Lung (tissue), 12 donors: ENCODE results near the gene HS6ST1. TPM values are rescaled to one million over a fixed set of nuclear protein-coding genes. Genes with fewer than 3 reads are reported as not detected.

Experiments
- ATAC-seq: fragments of 200-7000 bp; cut with Tn5 transposase; one replicate; pipeline ENCODE4 v1.9.1; 2020; ENCODE audit warnings: moderate number of reproducible peaks; ENCODE audit not compliant: insufficient read depth, low FRiP score
- DNase-seq, 3 donors: peaks; one replicate each; pipeline ENCODE4 v3.0.0-alpha.2; 2013 to 2017
- H3K27ac ChIP-seq, 2 donors: one replicate each; pipeline ENCODE4 v1.5.1; 2013; ENCODE audit warnings: mild to moderate bottlenecking in 2 of 2, moderate library complexity in 2 of 2, control low read depth in 1 of 2, inconsistent platforms in 1 of 2, low read depth in 1 of 2, low read length in 1 of 2
- H3K27me3 ChIP-seq, 3 donors: one replicate each; pipeline ENCODE4 v1.5.1; 2013; ENCODE audit warnings: low read length in 2 of 3; ENCODE audit not compliant: control insufficient read depth in 3 of 3, insufficient read depth in 3 of 3
- H3K36me3 ChIP-seq, 4 donors: one replicate each; pipeline ENCODE4 v1.5.1; 2013; ENCODE audit warnings: low read length in 4 of 4, mild to moderate bottlenecking in 1 of 4, moderate library complexity in 1 of 4; ENCODE audit not compliant: control insufficient read depth in 4 of 4, insufficient read depth in 4 of 4
- H3K4me1 ChIP-seq, 5 donors: one replicate each; pipeline ENCODE4 v1.5.1; 2013; ENCODE audit warnings: low read length in 5 of 5, mild to moderate bottlenecking in 2 of 5, moderate library complexity in 1 of 5; ENCODE audit not compliant: control insufficient read depth in 5 of 5, insufficient read depth in 5 of 5
- H3K4me3 ChIP-seq: one replicate; pipeline ENCODE4 v1.5.1; 2013; ENCODE audit warnings: mild to moderate bottlenecking, control low read depth, moderate library complexity
- H3K9ac ChIP-seq, 2 donors: one replicate each; pipeline ENCODE4 v1.5.1; 2013; ENCODE audit warnings: low read length in 2 of 2, control low read depth in 1 of 2; ENCODE audit not compliant: insufficient read depth in 1 of 2
- H3K9me3 ChIP-seq, 4 donors: one replicate each; pipeline ENCODE4 v1.5.1; 2013; ENCODE audit warnings: low read length in 3 of 4, mild to moderate bottlenecking in 1 of 4, moderate library complexity in 1 of 4; ENCODE audit not compliant: control insufficient read depth in 4 of 4, insufficient read depth in 3 of 4
- WGBS, 2 donors: extraction: QIAGEN DNeasy Blood & Tissue Kit; methylation state at CpG; one replicate each; pipeline ENCODE4 v1.1.7; 2013; 5-methylcytosine and 5-hydroxymethylcytosine counted together
- polyA plus RNA-seq, 2 donors: library from polyadenylated mRNA; stranded (reverse); fragments of 200-250 nt; gene quantifications; one replicate each; pipeline ENCODE4 v1.2.1, GENCODE V29; 2013
- total RNA-seq, 2 donors: library from RNA; depleted of rRNA in 1 of 2; stranded (reverse); fragments of >200 nt in 1 of 2; gene quantifications; one replicate each; pipeline ENCODE4 v1.2.1, GENCODE V29; 2014 to 2021
- TF ChIP-seq, protein P1 (sequence below): IDR thresholded peaks from 2 replicates; pipeline ENCODE4 v1.5.1; 2012; ENCODE audit warnings: mild to moderate bottlenecking; ENCODE audit errors: control extremely low read depth, extremely low read depth
- donor health status: control.
- donor health status: control.
- donor health status: Bipolar disorder and iron deficiency.
- donor health status: healthy.
- donor health status: DM: yes; HTN: yes; CAD: no.

The HS6ST1 gene
- total and polyA plus RNA-seq, 4 donors: 15.1 to 37.7 (median 29.1) TPM

DNA sequence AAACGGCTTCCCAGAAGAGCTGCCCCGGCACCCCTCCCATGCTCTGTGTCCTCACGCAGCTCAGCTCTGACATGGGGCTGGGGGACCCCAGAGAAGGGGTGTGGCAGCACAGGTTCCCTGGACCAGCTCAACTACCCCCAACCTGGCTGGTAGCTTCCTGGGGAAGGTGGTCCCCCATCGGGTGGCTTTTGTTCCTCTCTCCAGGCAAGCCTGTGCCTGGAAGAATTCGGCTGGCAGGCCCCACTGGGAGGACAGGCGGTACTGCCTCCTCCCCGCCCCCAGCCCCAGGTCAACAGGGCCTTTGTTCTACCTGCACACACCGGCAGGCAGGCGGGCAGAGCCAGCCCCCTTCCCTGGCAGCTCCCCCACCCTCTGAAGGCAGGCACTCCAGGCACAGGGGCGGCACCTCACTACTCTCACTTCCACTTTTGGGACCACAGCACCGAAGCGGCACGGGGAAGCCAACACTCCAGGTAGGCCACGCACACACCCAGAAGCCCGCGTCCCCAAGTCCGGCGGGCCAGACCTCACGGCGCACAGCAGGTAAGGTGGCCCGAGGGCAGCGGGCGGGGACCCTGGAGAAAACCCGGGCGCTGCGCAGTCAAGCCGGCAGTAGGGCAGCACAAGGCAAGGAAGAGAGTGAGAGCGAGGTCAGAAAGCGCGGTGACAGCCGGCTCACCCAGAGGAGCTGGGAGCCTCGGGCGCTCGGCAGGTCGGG is 1.3 kb downstream of the HS6ST1 start:
- Histone ChIP-seq H3K9me3 (no peaks in the 10 kb centered on the region), H3K9ac (peak overlapping the region; percentile 42 to 48), H3K4me1 (peaks cover 4 to 53% (median 19%) of the 10 kb centered on the region in 5 donors), H3K27me3 (no peaks in the 10 kb centered on the region), H3K27ac (peak overlapping the region in 1 of 2 donors; percentile 1), H3K36me3 (peaks cover 0 to 19% (median 1%) of the 10 kb centered on the region in 4 donors), H3K4me3 (peak overlapping the region; percentile 65)
- ATAC-seq (no peak), DNase-seq (peak in 1 of 3 donors; percentile 65)
- 4 to 7% methylated on average over 21 to 35 of the region's 35 CpGs for WGBS, 2 donors
- TF ChIP-seq, protein P1, sequence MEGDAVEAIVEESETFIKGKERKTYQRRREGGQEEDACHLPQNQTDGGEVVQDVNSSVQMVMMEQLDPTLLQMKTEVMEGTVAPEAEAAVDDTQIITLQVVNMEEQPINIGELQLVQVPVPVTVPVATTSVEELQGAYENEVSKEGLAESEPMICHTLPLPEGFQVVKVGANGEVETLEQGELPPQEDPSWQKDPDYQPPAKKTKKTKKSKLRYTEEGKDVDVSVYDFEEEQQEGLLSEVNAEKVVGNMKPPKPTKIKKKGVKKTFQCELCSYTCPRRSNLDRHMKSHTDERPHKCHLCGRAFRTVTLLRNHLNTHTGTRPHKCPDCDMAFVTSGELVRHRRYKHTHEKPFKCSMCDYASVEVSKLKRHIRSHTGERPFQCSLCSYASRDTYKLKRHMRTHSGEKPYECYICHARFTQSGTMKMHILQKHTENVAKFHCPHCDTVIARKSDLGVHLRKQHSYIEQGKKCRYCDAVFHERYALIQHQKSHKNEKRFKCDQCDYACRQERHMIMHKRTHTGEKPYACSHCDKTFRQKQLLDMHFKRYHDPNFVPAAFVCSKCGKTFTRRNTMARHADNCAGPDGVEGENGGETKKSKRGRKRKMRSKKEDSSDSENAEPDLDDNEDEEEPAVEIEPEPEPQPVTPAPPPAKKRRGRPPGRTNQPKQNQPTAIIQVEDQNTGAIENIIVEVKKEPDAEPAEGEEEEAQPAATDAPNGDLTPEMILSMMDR: no peak

DNA sequence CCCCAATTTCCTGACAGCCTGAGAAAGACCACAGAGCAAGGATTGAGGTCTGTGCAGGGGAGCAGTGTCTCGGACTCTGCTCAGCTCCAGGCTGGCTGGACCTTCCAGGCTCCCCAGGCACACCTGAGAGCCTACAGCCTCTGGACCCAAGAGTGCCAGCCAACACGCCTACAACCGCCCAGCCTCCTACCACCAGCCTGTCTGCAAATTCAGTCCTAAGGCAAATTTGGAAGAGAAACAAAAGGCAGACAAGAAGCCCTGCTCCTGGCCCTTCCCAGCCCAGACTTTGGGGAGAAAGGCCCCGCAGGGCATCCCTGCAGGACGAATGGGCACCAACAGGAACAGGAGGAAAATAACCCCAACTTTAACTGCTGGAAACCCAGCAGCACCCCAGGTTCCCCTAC is 1.9 kb downstream of the HS6ST1 start:
- Histone ChIP-seq H3K27me3 (no peaks in the 10 kb centered on the region), H3K4me3 (peak overlapping the region; percentile 65), H3K9ac (peak overlapping the region; percentile 44 to 48), H3K27ac (no peak overlapping the region), H3K36me3 (peaks cover 0 to 19% (median 1%) of the 10 kb centered on the region in 4 donors), H3K9me3 (no peaks in the 10 kb centered on the region), H3K4me1 (peaks cover 4 to 58% (median 19%) of the 10 kb centered on the region in 5 donors)
- DNase-seq: no peak
- TF ChIP-seq, protein P1: no peak
- WGBS, 2 donors: 30 to 42% methylated on average over 5 of the region's 5 CpGs
- ATAC-seq: no peak

DNA sequence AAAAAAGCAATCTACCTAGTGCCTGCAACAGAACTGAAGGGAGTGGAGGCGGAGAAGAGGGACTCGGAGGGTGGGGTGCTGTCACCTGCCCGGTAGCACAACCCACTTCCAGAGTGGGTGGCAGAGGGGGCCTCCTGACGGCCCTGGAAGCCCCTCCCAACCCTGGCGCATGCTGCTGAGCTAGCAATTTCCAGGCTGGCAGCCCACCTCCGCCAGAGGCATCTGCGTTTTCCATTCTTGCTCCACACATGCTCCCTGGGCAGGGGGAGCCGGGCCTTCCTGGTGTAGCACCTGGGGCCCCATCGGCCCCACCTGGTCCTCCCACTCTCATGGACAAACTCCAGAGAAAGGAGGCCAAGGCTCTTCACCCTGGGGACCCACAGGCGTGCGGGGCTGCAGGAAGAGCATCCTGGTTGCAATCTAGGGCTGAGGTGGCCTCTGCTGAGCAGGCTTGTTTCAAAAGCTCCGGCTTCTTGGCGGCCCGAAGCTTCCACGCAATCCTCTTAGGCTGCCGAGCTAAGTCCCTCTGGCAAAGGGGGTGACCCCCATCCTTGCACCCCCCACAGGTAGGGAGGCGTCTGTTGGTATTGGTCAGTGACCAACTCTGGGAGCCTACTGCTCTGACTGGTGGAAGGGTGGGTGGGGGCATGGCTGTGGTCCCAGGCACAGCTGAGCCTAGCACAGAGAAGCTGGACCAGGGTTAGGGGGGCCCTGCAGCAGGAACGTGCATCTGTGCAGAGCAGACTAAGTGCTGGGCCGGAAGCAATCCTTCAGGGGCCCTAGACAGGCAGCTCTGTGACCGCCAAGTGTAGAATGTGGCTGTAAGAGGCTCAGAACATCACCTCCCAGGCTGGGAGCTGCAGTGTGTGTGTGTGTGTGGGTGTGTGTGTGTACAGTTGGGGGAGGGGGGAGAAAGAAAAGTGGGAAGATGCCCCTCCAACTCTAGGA is 2.6 kb downstream of the HS6ST1 start:
- Histone ChIP-seq H3K4me3 (peak overlapping the region; percentile 11), H3K4me1 (peaks cover 4 to 52% (median 19%) of the 10 kb centered on the region in 5 donors), H3K9ac (peak overlapping the region; percentile 44 to 46), H3K27me3 (no peaks in the 10 kb centered on the region), H3K27ac (no peak overlapping the region), H3K36me3 (peaks cover 0 to 19% (median 1%) of the 10 kb centered on the region in 4 donors), H3K9me3 (no peaks in the 10 kb centered on the region)
- ATAC-seq: no peak
- DNase-seq: peak; percentile 77 to 90 (median 81)
- WGBS, 2 donors: 71 to 72% methylated on average over 20 of the region's 20 CpGs
- TF ChIP-seq, protein P1: no peak
